T1000 (cell line): ENCODE results near the gene ASPG.

Experiments used
- DNase-seq: peaks from one replicate; lab custom pipeline; 2025; ENCODE audit warnings: mixed read lengths; lab: John Stamatoyannopoulos, UW

Gene ASPG

DNA sequence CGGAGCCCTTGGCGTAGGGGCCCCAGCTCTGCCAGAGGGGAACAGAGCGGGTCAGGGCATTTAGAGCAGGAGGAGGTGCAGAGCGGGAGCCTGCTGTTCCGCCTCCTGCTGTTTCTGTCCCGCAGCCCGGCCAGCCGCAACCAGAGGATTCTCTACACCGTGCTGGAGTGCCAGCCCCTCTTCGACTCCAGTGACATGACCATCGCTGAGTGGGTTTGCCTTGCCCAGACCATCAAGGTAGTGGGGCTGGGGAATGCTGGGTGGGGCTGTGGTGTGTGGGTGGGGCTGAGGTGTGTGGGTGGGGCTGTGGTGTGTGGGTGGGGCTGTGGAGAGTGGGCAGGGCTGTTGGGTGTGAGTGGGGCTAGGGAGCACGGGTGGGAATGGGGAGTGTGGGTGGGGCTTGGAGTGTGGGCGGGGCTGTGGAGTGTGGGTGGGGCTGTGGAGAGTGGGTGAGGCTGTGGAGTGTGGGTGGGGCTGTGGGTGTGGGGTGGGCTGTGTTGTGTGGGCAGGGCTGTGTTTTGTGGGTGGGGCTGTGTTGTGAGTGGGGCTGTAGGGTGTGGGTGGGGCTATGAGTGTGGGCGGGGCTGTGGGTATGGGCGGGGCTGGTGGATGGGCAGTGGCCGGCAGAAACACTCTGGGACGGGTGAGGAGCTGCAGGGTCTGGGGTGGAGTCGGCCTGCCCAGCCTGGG lies 8.0 kb downstream of the ASPG start:
- DNase-seq, result no peak

DNA sequence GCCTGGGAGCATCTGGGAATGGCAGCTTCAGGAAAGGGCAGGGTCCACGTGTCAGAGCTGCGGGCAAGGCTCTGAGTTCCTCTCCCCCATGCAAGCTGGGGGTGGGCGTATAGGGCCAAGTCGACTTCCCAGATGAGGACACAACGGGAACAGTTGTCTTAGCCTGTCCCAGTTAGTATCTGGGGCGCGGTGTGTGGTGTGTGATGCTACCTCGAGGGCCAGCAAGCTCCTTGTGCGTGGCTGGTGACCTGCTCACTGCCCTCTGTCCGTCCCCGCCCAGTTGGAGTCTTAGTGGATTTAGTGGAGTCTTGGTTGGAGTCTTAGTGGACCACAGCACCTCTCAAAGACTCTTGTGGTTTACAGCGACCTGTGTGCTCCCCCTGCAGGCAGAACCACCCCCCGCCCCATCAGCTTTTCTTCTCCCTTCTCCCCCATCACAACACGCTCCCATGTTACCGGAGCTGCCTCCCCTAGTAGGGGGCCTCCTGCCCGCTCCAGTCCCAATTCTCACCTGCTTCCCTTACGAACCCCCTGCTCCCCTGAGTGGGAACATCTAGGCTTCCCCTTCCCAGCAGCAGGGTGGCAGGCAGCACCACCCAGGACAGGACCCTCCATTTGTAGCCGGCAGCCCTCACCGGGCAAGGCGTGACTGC lies 8.7 kb downstream of the ASPG start:
- DNase-seq, result no peak

DNA sequence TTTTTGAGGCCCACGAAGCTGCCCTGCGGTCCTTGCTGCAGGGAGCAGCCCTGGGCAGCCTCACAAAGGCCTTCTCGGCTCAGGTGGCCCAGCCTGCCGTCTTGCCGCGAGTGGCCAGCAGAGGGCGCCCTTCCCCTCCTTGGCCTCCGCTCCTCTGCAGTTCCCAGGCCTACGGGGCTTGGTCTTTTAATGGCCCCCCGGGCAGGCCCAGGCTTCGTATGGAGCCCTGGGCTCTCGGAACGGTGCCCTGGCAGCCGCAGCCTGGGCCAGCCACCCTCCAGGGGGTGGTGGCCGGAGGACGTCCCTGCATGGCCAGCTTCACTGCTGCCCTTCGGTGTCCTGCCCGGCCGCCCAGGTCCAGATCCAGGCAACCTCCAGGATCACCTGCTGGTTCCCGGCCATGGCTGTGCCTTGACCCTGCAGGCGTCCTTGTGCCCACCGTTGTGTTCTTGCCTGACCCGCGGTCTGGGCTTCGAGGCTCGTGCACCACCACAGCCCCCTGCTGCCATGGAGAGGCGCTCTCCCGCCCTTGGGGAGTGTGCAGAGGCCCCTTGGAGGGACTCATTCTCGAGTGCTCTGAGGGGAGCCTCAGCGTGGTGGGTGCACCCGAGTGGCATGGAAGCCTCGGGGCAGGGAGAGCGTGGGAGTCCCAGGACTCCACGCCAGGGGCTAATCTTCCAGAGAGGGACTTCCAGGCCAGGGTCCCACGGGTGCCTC lies 9.4 kb downstream of the ASPG start:
- DNase-seq, result no peak

DNA sequence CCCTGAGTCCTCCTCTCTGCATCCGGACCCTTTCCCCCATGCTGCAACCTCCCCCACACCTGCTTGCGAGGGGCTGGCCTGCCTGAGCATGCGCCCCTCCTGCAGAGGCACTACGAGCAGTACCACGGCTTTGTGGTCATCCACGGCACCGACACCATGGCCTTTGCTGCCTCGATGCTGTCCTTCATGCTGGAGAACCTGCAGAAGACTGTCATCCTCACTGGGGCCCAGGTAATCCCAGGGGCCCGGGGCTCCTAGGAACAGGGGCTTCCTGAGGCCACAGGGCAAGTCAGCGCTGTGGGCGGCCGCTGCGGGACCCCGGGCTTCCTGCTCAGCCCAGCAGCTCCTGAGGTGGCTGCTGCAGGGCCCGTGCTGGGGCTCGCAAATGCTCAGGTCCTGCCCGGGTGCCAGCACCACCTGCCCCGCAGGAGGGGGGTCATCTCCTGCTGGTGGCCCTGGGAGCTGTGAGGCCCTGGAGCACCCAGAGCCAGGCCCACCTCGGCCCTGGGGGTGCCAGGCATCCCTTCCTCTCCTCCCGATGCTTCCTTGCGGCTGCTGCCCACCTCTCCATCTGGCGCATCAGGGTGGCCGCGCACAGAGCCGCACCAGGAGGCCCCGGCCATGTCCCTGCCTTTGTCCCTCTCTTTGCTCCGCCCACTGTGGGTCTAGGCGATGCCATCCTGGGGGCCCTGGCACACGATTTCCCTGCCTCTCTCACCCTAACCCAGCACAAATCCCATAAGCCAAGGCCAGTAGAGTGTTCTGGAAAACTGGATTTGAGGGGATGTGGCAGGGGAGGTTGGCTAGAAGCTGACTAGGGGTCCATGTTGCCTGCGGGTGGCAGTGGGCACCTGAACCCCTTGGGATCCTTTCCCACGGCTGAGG lies 10.2 kb downstream of the ASPG start:
- no peak for DNase-seq

DNA sequence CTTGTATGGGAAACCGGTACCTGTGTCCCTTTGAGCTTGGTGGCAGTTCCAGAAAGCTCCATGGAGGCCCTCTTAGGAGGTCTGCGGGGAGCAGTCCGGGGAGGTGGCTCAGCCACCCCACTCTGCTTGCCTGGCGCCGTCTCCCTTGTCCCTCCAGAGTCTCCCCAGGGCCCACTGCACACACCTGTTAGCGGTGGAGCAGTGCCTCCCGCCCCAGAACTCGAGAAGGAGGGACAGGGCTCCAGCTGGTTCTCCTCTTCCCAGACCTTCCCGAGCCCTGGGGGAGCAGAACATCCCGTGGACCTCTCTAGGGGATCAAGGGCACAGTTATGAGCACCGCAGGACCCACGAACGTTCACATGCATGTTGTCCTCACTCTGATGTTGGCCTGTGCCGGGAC lies 10.8 kb downstream of the ASPG start:
- no peak for DNase-seq

DNA sequence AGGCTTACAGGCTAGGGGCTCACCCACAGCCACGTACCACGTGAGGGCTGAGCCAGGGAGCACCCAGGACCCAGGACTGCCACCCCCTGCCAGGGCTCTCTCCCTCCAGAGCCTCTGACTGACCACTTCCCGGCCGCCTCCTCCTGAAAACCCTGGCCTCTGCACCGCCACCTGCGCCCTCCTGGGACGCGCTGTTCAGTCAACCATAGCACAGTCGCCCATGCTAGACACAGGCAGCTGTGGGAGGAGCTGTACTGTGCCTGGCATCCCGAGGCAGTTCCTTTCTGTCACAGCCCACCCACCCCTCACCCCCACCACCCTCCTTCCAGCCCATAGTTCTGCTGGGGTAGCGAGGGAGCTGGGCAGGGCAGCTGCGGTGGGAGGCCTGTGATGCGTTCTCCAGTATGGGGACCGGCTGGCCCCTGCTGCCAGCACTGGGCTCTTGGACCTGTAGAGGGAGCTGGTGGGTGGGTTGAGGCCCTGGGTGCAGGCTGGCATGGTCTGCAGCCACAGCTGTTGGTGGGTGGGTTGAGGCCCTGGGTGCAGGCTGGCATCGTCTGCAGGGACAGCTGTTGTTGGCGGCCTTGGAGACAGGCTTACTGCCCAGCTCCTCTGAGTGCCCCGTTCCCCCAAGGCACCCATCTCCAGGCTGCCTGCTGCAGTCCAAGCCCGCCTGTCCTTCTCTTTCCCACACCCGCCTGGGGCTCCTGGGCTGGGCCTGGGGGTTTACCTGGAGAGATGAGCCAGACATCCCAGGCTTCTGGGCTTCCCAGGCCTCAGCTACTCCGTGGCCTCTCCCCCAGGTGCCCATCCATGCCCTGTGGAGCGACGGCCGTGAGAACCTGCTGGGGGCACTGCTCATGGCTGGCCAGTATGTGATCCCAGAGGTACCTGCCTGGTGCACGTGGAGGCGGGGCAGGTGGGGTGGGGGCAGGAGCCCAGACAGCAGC lies 11.5 kb downstream of the ASPG start:
- no peak for DNase-seq

DNA sequence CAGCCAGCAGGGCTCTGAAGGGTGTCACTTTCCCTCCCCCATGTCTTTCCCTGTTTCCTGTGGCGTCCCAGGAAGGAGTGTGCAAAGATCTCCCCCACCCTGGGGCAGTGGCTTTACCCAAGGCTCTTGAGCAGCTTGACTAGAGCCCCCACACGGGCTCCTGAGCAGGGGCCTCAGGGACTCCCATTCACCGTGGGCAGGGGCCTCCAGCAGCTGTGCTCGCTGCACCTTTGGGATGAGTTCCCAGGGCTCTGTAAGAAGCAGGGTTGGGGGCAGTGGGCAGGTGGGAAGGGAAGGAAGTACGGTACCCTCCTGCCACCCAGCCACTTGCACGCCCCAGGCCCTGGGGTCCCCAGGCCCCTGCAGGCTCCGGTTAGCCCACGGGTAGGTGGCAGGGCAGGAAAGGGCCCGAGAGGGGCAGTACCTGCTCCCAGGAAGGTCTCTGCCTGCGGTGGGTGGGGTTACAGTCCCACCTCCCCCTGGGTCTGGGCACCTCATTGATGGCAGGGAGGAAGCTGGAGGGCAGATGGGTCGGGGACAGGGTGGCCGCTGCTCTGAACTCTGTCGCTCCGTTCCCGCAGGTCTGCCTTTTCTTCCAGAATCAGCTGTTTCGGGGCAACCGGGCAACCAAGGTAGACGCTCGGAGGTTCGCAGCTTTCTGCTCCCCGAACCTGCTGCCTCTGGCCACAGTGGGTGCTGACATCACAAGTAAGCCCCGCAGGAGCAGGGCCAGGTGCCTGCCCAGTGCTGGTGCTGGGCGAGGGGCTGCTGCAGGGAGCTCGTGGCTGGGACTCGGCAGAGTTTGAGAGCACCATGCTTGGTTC lies 13.0 kb downstream of the ASPG start:
- no peak for DNase-seq

DNA sequence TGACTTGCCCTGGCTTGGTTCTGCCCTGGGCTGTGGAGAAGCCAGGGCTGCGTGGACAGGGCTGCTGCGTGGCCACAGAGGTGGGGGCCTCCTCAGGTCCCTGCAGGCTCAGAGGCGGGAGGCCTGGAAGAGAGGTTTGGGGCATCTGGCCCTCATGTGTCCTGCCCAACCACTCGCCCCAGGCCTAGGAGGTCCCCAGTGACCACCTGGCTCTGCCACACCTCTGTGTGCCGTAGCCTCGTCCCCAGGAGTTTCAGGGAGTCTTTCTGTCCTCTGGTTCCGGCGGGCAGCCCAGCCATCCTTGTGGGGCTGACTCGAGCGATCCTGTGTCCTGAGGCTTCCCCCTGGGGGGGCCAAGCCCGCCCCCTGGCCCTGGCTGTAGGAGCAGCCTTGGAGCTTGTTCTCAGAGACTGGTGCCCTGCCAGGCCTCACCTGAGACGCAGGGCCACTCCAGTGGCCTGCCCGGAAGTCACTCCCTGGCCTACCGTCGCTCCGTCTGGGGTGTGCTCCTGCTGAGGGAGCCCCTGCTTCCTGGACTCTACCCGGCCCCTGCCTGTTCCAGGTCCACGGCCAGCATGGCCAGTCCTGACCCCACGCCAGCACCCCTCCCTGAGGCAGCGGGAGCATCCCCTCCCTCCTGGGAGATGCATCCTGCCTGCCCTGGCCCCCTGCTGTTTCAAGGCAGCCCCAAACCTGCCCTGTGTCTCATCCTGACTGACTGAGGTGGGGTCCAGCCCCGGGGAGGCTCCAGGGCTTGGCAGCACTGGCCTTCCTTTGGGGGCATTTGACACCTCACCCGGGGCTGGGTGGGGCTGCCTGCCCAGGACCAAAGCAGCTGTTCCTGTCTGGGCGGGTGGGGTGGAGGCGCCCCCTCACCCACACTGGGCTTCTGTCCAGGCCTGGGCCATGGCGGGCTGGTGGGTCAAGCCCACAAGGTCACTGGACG lies 13.9 kb downstream of the ASPG start:
- no peak for DNase-seq

DNA sequence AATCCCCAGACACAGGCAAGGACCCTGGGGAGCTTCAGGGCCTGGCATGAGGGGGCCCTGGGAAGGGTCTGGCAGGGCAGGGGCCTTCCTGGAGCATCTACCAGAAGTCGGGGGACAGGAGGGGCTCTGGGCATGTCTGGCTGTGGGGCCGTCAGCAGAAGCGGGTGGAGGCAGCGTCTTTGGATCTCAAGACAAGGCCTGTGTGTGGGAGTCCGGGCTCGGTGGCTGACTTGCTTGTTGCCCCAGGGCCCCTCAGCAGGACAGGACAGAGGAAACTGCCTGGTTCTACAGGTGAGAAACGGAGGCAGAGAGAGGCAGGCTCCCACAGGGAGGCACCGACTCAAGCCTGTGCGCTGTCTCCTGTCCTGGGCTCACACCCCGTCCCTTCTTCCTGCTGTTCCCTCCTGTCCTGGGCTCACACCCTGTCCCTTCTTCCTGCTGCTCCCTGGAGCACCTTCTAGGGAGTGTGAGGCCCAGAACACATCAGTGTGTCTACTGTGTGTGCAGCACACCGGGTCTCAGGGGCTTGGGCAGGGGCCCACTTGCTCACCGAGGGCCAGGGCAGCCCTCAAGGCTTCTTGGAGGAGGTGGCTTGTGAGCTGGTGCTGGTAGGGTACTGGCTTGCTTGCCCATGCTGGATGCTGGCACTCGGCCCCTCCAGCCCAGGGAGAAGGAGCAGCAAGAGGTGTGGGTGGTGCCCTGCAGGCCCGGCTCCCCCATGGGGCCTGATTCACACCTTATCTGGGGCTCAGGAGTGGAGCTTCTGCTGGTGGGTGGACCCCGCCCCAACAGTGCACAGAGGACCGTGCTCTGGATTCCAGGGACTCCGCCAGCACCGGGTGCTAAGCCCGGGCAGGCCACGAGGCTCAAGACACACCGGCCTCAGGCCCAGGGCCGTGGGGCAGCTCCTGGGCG lies 14.9 kb downstream of the ASPG start:
- DNase-seq, result no peak

DNA sequence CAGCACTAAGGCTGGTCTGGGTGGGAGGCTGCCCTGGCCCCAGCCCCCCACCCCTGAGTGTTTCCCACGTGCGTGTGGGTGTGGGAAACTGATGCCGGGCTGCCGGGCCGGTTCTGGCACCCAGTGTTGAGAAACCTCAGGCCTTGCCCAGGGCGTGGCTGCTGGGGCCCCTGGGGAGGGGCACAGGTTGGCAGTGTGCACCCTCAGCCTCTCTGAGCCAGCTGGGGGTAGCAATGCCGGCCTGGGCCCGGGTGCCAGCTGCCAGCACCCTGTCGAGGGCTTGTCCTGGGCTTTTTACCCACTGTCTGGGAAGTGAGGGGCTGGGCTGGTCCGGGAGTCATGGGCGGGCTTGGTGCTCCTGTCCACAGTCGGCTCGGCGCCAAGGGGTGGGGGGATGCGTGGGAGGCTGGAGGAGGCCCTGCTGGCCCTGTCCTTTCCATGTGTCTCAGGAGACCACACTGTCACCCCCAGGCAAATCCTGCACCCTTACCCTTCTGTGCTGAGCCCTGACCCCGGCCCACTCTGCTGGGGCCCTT lies 15.7 kb downstream of the ASPG start:
- no peak for DNase-seq

DNA sequence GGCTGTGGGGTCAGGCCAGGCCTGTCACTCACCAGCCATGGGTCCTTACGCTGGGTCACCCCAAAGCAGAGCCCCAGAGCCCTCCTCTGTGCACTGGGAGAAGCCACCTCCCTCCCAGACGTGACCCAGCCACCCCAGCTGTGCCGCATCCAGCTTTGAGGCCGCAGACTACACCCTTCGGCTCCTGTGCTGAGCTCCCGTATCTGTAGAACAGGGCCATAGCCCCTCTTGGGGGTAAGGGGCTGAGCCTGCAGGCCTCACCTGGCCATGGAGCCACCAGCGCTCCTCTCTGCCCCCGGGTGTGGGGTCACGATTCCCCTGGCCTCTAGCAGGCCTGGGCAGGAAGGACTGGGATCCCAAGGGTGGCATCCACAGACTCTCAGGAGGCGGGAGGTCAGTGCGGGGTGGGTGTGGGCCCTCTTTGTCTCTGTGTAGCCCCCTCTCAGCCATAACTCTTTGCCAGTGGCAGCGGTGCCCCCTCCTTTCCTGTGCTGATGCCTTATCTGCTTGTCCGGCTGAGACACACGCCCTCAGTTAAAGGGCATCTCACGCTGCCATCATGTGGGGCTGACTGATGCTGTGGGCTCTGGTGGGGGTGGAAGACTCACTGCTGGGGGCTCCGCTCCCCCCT lies 16.3 kb downstream of the ASPG start:
- no peak for DNase-seq

DNA sequence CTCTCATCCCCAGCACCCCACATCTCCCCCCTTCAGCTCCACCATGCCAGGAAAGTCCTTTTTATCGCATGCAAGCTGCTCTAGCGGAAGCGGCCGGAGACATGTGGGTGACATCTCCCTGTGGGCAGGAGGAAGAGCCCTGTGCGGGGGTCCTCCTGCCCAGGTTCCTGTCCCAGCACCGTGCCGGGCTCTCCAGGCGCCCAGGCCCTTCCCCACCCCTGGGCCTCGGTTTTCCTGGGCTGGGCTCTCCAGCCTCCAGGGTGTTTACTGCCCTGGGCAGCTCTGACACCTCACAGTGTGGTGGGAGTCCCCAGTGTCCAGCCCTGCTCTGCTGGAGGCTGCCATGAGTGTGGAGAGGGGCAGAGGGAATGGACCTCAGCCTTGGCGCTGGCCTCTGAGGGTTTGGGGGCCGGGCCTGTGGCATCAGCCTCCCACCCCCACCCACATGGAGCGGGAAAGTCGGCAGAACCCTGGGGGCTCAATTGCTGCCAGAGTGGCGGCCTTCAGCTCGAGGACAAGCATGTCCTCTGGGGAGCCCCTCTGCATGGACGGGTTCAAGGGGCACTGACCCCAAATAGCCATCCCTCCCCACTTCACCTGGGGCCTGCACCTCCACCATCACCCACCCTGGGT lies 16.9 kb downstream of the ASPG start:
- no peak for DNase-seq

DNA sequence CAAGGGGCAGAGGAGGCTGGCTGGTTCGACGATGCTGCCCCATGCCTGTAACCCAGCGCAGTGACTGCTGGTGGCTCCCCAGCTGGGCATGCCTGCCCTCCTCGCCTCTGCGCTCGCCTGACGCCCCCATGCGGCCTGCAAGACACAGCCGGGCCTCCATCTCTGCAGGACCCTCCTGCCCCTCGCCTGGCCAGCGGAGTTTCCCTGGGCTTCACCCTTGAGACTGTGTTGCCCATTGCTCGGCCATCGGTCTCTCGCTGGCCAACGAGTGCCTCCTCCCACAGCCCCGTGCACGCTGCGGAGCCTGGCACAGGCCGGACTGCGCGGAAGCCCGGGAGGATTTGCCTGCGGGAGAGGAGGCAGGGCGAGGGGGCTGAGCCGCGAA lies 17.6 kb downstream of the ASPG start:
- no peak for DNase-seq

DNA sequence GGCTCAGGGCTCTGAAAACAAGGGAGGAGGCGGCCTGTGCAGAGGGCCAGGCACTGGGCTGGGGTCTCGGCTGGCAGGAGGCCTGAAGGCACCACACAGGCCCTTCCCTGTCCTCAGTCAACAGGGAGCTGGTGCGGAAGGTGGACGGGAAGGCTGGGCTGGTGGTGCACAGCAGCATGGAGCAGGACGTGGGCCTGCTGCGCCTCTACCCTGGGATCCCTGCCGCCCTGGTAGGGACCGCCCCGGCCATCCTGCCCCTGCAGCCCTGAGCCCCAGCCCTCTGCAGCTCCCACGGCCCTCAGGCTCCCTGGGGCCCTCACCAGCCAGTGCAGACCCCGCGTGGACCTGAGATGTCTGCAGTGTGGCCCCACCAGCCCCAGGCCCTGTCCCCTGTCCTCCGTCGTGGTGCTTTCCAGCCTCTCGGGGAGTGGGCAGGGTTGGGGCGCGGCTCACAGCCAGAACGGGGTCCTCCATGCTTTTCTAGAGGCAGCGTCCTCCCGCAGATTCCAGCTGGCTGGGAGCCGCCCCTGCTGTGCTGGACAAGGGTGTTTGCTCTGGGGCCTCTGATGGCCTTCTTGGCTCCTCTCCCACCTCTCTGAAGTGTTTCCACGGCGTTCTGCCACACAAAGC lies 18.1 kb downstream of the ASPG start:
- no peak for DNase-seq

DNA sequence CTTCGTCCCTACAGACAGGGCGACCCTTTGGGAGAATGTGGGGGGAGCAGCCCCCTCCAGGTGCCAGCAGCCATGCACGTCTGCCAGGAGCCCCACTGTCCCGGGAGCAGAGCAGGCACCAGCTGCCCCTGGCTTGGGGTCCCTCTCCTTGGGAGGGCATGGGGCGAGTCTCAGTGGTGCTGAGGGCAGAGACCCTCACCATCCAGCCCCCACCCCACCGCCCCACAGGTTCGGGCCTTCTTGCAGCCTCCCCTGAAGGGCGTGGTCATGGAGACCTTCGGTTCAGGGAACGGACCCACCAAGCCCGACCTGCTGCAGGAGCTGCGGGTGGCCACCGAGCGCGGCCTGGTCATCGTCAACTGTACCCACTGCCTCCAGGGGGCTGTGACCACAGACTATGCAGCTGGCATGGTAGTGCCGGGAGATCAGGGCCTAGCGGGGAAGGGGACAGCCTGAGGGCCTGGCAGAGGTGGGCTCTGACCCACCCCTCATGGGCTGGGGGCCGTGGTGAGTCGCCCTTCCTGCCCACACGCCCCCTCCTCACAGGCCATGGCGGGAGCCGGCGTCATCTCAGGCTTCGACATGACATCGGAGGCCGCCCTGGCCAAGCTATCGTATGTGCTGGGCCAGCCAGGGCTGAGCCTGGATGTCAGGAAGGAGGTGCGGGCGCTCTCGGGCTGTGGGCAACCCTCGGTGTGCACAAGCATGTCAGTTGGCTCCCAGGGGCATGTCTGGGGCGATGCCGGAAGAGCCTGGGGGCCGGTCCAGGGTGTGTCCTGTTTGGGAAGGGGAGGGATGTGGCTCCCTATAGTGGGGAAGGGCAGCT lies 18.8 kb downstream of the ASPG start:
- DNase-seq, result no peak
